Activated gamma-delta T cell (primary cell): ENCODE data around the gene TCHH.

Source experiments
- DNase-seq: peaks from one replicate; lab custom pipeline; 2025; lab: John Stamatoyannopoulos, UW

Gene TCHH

GRCh38 chr1:152067150-152067549 lies 48.1 kb downstream of the TCHH start:
- DNase-seq = no peak

GRCh38 chr1:152061952-152062351 lies 53.3 kb downstream of the TCHH start:
- DNase-seq = no peak
